ENCODE data around the gene HOTAIR. TPM values are rescaled to one million over a fixed set of nuclear protein-coding genes. Genes with fewer than 3 reads are reported as not detected.

The HOTAIR gene
- total and polyA plus RNA-seq, 4 donors: not detected

- H3K36me3 ChIP-seq (ENCODE audit: control insufficient read depth in 4 of 4, insufficient read depth in 3 of 4, low read depth in 1 of 4, low read length in 3 of 4): no peaks in the 10 kb centered on the region
- H3K4me1 ChIP-seq (ENCODE audit: control insufficient read depth in 4 of 4, insufficient read depth in 4 of 4, low read length in 3 of 4): peaks cover 0 to 3% (median 0%) of the 10 kb centered on the region in 4 donors
- no peak overlapping the region for H3K9ac ChIP-seq (ENCODE audit: low read depth in 1 of 2, low read length in 2 of 2)
- no peak overlapping the region for H3K4me3 ChIP-seq (ENCODE audit: low read depth in 1 of 3, low read length in 3 of 3)
- TF ChIP-seq HNF4G (IDR thresholded peaks at IDR 0.05): no peak
- no peak for TF ChIP-seq TAF1 (conservative IDR thresholded peaks at IDR 0.05)
- TF ChIP-seq ZBTB33 (IDR thresholded peaks at IDR 0.05): no peak
- TF ChIP-seq MAX (IDR thresholded peaks at IDR 0.05): no peak
- TF ChIP-seq FOXA1 (IDR thresholded peaks at IDR 0.05): no peak
- no peak for TF ChIP-seq YY1 (IDR thresholded peaks at IDR 0.05)
- no peak for TF ChIP-seq JUND (IDR thresholded peaks at IDR 0.05)
- TF ChIP-seq NR2F2 (IDR thresholded peaks at IDR 0.05): no peak
- no peak for TF ChIP-seq REST (IDR thresholded peaks at IDR 0.05)
- no peak for TF ChIP-seq EGR1 (IDR thresholded peaks at IDR 0.05; ENCODE audit: low read depth in 2 of 2)
- no peak for TF ChIP-seq ATF3 (IDR thresholded peaks at IDR 0.05)
- TF ChIP-seq CTCF (IDR thresholded peaks at IDR 0.05; ENCODE audit: low read depth, low read length, missing input control): no peak
- TF ChIP-seq FOXA2 (IDR thresholded peaks at IDR 0.05): no peak
- no peak for TF ChIP-seq SP1 (IDR thresholded peaks at IDR 0.05)
- no peak for TF ChIP-seq RAD21 (IDR thresholded peaks at IDR 0.05)
- no peak for TF ChIP-seq GABPA (IDR thresholded peaks at IDR 0.05 in 1 of 2, conservative IDR thresholded peaks at IDR 0.05 in 1 of 2)
- TF ChIP-seq HNF4A (conservative IDR thresholded peaks at IDR 0.05): no peak
- TF ChIP-seq RXRA (IDR thresholded peaks at IDR 0.05): no peak
- 42% methylated on average over 4 of the region's 4 CpGs for WGBS
- peaks cover 0 to 3% (median 0%) of the 10 kb centered on the region in 4 donors for H3K9me3 ChIP-seq (ENCODE audit: control insufficient read depth in 4 of 4, low read length in 3 of 4)
- no peak overlapping the region for H3K27ac ChIP-seq (ENCODE audit: low read depth in 1 of 2, low read length in 2 of 2)
- DNase-seq (ENCODE audit: low spot score): no peak
- H3K27me3 ChIP-seq (ENCODE audit: control insufficient read depth in 4 of 4, insufficient read depth in 4 of 4, low read length in 3 of 4): peaks cover 9 to 50% (median 25%) of the 10 kb centered on the region in 4 donors
Measured at GRCh38 chr12:53932915-53933314, 41.8 kb downstream of the HOTAIR start.
